Fibroblast of the aortic adventitia (primary cell): ENCODE measurements around the gene ITM2B. TPM values are rescaled to one million over a fixed set of nuclear protein-coding genes. Genes with fewer than 3 reads are reported as not detected.

Source experiments
- DNase-seq: peaks from one replicate; pipeline ENCODE4 v3.0.0-alpha.2; 2010; ENCODE audit warnings: low read depth
- H3K4me3 ChIP-seq: 2 replicates; pipeline ENCODE4 v1.5.1; 2011; ENCODE audit warnings: low read depth, mild to moderate bottlenecking, control low read depth, low read length, moderate library complexity
- total RNA-seq: library from RNA; depleted of rRNA; stranded (reverse); fragments of >200 nt; gene quantifications from 2 replicates; pipeline ENCODE4 v1.2.3, GENCODE V29; 2012; ENCODE audit warnings: low replicate concordance
- TF ChIP-seq, protein P1 (sequence below): IDR thresholded peaks from 2 replicates; pipeline ENCODE4 v1.5.1; 2011; ENCODE audit warnings: mild to moderate bottlenecking, low read length, control low read depth, inconsistent platforms; ENCODE audit not compliant: insufficient read depth

Gene ITM2B
- total RNA-seq, 1 donor, result 414 TPM

DNA sequence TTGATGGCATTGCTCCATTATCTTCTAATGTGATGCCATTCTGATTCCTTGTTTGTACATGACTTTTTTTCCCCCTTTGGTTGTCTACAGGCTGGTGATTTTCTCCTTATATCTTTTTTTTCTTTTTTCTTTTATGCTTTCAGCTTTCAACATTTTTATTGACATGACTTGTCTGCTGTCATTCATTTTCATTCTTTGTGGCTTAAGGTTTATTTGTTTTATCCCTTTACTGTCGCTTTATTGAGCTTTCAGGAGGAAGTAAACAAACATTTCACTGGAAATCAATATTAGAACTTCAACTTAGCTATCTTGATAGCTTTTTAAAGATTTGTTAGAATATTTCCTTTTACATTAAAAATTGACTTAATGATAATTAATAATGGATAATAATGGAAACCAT, 9.7 kb downstream of the ITM2B start:
- no peak for DNase-seq
- H3K4me3 ChIP-seq, result no peak overlapping the region
- TF ChIP-seq, protein P1, sequence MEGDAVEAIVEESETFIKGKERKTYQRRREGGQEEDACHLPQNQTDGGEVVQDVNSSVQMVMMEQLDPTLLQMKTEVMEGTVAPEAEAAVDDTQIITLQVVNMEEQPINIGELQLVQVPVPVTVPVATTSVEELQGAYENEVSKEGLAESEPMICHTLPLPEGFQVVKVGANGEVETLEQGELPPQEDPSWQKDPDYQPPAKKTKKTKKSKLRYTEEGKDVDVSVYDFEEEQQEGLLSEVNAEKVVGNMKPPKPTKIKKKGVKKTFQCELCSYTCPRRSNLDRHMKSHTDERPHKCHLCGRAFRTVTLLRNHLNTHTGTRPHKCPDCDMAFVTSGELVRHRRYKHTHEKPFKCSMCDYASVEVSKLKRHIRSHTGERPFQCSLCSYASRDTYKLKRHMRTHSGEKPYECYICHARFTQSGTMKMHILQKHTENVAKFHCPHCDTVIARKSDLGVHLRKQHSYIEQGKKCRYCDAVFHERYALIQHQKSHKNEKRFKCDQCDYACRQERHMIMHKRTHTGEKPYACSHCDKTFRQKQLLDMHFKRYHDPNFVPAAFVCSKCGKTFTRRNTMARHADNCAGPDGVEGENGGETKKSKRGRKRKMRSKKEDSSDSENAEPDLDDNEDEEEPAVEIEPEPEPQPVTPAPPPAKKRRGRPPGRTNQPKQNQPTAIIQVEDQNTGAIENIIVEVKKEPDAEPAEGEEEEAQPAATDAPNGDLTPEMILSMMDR, result no peak

DNA sequence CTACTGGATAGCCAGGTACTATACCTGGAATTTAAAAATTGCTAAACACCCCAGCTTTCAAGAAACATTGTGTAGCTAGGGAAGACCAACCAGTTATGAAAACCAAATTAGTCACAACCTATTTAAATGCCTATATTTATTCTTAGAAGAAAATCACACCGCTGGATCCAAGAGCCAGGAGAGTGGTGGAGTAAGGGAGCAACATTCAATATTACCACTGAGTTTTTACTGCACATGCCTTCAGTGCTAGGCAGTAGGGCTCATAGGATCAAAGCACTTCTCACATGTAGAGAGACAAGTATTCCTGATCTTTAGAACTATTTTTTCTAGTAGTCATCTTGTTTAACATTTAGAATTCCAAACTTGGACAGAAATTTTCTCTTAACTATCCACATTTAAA, 11.2 kb downstream of the ITM2B start:
- TF ChIP-seq, protein P1, result no peak

DNA sequence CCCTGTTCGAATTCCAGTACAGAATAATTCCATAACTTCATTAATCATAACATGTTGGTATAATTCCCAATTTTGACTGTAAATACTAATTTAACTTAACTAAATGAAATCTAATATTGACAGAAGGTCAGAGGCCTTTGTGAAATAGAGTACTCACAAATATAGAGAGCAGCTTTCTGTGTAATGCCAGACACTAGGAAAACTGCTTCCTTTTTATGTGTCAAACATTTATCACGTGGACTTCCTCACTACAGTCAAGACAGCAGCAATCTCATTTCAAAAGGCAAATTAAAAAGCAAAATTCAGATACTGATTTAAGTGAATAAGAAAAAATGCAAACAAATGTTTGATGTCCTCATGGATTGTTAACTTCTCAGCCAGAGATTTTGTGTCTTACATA, 13.1 kb downstream of the ITM2B start:
- TF ChIP-seq, protein P1, result no peak
- DNase-seq, result no peak
- no peak overlapping the region for H3K4me3 ChIP-seq

More for the DNA sequence above, 11.2 kb downstream of the ITM2B start:
- no peak for DNase-seq
- H3K4me3 ChIP-seq, result no peak overlapping the region

DNA sequence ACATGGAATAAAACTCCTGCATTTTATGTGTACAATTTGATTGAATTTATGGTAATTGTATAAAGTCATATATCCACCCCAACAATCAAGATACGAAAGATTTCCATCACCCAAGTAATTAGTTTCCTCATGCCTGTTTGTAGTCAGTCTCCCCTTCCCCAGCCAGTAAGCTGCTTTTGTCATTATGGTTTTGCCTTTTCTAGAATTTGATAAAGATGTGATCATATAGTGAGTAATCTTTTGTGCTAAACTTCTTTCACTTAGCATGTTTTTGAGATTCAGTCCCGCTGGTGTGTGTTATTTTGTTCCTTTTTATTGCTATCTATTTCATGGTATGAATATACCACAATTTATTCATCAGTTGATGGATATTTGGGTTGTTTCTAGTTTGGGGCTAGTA, 16.0 kb downstream of the ITM2B start:
- TF ChIP-seq, protein P1, result no peak
- no peak overlapping the region for H3K4me3 ChIP-seq
- DNase-seq, result no peak

DNA sequence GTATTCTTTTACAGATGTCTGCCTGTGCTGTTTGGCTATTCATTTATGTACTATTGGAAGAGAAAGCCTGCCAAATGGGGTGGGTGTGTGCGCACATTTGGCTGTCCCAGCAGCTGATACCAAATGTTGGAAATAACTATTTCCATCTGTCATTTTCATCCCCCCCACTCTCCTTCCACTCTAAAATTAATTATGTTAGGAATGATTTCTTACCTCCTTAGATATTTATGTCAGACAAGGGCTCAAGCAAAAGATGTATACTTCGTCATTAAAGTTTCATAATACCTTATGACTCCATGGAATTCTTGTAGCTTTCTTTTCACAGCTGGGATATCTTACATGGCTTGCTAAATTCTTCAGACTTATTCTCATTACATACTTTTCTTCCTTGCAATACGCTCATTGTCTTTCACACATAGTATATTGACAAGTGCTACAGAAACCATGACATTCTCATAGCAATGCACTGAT, 18.6 kb downstream of the ITM2B start:
- H3K4me3 ChIP-seq, result no peak overlapping the region
- TF ChIP-seq, protein P1, result no peak
- peak; percentile 90 for DNase-seq

DNA sequence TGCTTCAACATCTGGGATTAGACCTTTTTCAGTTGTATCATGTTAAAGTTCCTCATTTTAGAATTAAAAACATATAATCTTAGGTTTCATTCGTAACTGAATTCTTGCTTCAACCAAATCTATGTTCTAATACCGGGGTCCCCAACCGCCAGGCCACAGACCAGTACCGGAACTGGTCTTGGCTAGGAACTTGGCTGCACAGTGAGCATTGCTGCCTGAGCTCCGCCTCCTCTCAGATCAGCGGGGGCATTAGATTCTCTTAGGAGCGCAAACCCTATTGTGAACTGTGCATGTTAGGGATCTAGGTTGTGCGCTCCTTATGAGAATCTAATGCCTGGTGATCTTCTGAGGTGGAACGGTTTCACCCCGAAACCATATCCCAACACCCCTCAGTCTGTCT, 19.2 kb downstream of the ITM2B start:
- no peak overlapping the region for H3K4me3 ChIP-seq
- DNase-seq, result no peak
- TF ChIP-seq, protein P1, result no peak

DNA sequence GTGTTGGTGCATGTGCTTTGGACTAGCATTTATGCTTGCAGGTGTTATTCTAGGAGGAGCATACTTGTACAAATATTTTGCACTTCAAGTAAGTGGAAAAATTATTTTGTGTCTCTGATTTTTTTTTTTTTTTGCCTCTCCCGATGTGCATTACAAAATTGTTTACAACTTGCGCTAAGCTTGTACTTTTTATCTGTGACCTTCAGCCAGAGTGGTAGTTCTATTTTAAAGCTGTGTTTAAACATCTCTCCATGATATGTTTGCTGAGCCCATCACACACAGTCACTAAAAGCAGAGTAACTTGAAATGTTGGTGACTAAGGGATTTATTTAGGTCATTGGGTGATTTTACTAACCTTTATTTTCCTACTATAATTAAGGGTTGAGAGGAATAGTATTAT, 20.8 kb downstream of the ITM2B start:
- no peak overlapping the region for H3K4me3 ChIP-seq
- TF ChIP-seq, protein P1, result no peak
- DNase-seq, result no peak
